Right kidney (tissue), 1 donor: ENCODE results near the gene TFB1M.
"Not testable (repeated sequence)": the region's sequence is repeated elsewhere in the genome, so short reads cannot be mapped to it uniquely, and the experiment has no call there.

Experiments
- DNase-seq: peaks from one replicate; pipeline ENCODE4 v3.0.0-alpha.2; 2016

Gene TFB1M

DNA sequence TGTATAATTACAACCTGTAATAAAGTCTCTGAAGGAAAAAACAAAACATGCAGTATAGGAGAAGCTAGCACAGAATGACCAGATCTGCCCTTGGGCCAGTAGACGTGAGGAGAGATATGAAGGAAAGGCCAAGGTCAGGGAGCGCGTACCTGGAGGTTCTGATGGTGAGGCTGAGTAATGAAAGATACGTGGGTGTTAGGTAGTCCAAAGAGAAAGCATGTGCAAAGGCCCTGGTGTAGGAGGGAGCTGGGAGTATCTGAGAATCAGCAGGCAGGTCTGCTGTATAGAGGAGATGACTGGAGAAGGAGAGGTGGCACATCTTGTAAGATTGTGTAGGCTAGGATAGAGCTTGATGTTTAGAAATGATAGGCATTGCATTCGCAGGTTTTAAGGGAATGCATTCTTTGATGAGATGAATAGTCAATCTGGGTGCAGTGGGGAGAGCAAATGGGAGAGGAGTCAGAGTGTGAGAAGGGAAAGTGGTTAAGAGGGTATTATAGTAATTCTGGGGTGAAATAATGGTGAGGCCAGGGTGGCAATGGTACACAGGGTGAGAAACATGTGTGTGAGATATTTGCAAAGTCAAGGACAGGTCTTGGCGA lies 15.9 kb upstream of the TFB1M start:
- DNase-seq: no peak

GRCh38 chr6:155329460-155330132 lies 15.3 kb upstream of the TFB1M start:
- DNase-seq: no peak

- DNase-seq: no peak
Observed at GRCh38 chr6:155328539-155329459, 14.5 kb upstream of the TFB1M start.

GRCh38 chr6:155328074-155328538 lies 13.8 kb upstream of the TFB1M start:
- DNase-seq: no peak

- DNase-seq: peak; percentile 40
Observed at GRCh38 chr6:155327326-155328073, 13.2 kb upstream of the TFB1M start.

DNA sequence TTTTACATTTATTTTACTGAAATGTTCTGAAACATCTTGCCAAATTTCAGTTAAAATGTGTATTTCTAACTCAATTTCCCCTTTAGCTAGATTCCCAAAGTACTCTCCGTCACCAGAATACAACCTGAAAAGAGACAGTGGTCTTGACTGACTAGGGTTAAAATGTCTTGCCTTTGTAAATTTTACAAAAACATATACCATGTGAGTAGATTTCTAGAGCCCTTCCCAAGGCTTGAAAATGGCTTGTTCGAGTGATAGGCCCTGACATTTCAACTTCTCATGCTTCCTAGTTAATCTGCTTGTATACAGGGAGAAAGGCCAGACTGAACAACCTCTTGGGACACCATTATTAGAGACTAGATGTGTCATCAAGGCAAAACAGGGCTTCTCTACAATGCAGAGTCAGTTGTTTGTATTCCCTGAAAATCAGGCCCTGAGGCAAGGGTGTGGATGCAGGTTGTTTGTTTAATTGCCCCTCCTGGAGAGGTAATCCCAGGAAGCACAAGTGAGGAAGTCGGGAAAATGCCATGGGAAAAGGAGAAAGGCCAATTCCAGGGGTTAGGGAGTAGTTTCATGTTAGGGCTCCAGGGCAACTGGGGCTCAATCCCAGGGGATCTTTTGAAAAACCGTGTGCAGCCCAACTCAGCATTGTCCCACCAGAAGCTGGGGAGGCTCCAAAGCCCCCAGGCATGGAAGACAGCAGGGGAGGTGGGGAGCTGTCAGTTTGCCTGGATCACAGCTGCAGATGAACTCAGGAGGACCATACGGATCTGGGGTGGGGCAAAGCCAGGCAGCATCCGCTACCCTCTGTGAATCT lies 11.6 kb upstream of the TFB1M start:
- DNase-seq: no peak

DNA sequence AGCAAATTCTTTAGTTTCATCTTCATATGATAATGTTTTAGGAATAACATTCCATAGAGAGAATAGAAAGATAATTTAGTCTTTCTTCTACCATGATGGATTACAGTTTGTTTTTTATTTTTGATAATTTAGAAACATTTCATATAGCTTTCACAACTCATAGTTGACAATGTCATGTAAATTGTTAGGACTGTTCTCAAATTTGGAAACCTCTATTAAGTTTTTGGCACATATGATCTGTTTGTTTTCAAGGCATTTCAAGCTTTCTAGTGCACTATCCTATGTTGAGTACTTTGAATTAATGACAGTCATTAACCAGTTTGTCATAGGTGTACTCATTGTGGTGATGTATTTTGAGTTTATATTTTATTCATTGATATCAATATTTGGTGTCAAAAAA lies 10.7 kb upstream of the TFB1M start:
- no peak for DNase-seq

DNA sequence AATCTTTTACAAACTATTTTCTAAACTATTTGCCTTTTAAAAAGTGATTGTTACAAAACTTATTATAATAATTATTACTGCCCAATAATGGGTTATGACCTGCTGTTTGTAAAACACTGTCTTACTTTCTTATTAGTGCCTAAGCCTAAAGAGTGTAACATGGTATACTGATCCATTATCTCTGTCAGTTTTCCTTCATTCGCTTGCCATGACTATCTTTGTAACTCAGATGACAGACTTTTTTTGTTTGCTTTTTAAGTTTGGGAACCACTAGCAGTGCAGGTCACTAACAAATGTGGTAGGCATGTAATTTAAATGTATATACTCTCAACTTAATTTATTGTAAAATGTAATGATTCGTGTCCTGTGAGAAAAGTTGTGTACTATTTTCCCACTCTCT lies 9.9 kb upstream of the TFB1M start:
- no peak for DNase-seq

DNA sequence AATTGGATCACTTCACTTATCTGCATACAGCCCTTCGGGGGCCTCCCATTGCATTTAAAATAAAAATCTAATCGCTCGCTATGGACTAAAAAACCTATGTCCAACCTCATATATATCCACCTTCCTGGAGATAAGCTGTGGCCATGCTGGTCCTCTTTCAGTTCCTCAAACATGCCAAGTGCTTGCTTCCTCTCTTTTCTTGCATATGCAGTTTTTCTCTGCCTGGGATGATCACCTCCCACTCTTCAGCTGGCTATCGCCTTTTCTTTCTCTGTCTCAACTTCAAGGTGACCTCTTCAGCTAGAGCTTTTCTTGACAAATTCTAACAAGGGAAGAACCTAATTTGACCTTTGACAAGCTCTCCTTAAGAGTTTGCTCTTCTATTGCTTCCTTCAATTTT lies 5.6 kb upstream of the TFB1M start:
- no peak for DNase-seq

GRCh38 chr6:155317186-155317585 lies 2.9 kb upstream of the TFB1M start:
- DNase-seq: no peak

DNA sequence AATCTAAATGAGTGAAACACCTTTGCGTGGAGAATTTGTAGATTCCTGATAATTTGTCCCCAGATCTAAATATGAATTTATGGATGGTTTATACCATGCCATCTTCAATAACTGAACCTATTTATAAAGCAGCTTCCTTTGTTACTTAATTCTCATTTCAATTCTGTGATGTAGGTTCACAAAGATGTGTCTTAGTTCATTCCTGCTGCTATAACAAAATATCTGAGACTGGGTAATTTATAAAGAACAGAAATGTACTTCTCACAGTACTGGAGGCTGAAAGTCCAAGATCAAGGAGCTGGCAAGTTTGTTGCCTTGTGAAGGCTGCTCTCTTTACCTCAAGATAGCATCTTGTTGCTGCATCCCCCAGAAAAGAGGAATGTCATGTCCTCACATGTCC lies 2.1 kb upstream of the TFB1M start:
- DNase-seq: no peak

DNA sequence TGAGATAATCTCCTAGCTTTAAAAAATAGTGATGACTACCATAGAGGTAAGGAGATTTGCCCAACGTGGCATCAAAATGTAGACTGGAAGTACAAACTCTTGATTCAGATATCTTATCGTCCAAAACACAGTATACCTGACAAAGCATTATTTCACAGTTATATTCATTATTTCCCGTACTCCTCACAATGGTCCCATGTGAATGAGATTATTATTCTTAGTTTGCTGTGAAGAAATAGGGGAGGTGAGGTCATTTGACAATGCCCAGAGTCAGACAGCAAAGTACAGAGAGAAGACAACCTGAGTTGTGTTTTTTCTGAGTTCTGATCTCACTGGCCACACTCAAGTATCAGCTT lies 1.2 kb upstream of the TFB1M start:
- DNase-seq: no peak

DNA sequence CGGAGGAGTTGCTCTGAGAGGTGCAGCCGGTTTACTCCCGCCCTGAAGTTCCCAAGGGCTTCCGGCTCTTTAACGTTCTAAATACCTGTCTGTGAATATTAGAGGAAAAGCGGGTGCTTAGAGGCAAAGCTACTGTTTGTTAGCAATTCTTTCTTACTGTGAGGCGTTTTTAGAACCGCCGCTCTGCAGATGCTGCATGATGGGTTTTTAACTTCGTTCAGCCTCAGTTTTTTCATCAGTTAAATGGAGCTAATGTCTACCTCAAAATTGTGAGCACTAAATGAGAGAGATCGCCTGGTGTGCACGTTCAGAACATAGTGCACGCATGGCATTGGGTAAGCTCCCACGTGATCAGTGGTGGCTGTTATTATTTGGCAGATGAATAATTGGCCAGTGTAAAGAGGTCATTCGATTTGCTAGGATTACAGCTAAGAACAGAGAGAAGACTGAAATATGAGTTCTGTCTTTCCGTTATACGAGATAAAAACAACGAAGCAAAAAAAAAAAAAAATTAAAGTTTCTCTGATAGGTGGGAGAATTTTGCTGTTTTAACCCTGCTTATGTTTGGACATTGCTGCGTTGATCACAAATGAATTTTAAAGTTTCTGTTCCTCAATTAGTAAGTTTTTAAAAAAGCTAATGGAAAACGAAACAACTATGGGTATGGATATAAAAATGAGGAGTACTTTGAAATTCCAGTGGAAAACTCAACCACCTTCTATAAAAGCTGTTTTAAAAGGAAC lies 660 bp upstream of the TFB1M start:
- no peak for DNase-seq

GRCh38 chr6:155313602-155314091 lies 637 bp downstream of the TFB1M start:
- no peak for DNase-seq

DNA sequence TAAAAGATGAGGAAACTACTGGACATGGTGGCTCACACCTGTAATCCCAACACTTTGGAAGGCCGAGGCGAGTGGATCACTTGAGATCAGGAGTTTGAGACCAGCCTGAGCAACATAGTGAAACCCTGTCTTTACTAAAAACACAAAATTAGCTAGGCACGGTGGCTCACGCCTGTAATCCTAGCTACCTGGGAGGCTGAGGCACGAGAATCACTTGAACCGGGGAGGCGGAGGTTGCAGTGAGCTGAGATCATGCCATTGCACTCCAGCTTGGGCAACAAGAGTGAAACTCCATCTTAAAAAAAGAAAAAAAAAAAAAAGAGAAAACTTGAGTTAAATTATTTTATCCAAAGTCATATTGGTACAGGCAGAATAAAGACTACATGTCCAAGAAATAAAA lies 1.3 kb downstream of the TFB1M start:
- DNase-seq: not testable (repeated sequence)

DNA sequence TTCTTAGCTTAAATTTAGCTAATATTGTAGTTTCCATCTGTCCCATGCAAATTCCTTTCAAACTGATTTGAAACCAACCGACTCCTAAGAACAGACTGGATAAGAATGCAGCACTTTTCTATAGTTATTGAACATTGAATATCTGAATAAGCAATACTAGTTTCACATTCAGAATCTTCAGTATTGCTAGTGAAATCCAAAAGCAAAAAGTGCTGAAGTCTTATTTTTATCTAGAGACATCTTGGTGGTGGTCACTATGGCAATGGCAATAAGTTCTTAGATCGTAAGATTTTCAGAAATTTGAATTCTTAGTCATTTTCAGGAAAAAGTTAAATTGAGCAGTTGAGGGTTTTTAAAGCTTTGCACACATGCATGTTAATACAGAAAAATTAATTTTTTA lies 2.7 kb downstream of the TFB1M start:
- DNase-seq: no peak

DNA sequence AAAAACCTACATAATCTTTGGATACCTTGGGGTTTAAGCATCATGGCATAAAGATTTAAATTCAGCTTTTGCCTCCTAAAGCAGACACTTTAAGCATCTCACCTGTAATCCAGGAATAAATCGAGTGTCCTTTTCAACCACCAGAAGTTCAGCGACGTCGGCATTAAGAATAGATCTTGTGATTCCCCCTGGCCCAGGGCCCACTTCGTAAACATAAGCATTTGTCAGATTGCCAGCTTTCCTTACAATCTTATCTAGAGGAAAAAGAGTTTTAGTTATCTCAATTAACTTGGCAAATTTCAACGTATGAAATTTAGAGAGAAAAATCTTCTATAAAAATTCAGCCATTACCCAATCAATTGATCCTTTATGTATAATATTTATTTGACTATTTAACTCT lies 3.2 kb downstream of the TFB1M start:
- DNase-seq: no peak

DNA sequence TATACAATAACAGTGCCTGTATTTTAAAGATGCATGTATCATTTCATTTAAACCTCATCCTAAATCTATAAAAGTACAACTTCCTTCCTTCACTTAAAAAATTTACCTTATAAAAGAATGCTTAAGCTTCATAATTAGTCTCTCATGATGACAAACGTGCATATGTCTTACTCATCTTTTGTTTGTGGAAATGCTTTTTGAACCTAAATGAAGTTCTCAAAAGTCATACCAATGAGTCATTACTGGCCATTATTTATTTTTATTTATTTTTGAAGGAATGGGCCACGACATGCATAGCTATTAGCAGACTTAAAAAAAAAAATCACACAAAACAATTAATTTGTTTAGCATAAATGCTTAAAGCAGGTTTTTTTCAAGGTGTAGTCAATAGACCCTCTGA lies 3.7 kb downstream of the TFB1M start:
- no peak for DNase-seq

DNA sequence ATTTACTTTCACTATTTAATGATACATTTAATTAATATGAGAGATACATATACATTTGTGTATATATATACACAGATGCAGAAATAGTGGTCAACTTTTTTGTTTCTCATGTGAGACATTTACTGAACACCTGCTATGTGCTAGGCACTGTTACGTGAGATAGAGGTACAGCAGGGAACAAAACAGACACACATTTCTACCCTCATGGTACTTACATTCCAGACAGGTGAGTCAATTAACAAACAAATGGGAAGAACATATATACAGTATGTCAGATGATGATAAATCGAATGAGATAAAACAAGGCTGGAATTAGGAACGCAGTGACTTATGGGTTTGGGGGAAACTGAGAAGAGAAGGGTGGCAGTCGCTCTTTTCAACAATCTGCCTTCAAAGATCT lies 5.1 kb downstream of the TFB1M start:
- DNase-seq: no peak

- DNase-seq: no peak
Observed at GRCh38 chr6:155306958-155307357, 7.3 kb downstream of the TFB1M start.

DNA sequence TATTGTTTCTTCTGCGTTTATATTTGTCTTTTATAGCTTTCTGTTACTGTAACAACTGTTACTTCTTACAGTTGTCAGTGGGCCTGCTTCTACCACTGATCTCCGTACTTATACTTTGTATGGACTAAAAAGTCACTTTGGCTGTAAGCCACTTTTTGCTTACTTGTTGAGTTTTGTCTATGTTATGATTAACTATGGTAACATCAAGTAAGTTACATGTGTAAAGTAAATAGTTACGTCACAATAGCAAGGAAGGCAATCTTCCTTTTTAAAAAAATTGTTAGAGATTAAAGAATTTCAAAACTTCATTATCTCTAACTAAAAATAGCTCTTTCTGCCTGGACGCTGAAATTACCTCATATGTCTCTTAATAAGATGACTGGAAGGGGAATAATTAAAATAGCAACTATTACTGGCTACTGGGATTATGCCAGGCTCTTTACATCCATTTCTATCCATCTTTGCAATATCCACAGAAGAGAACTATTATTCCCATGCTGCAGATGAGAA lies 10.9 kb downstream of the TFB1M start:
- no peak for DNase-seq
